Neuronal stem cell (in vitro differentiated cells): Measurements from ENCODE around the gene RNF212B.

ENCODE experiments used
- DNase-seq: peaks from one replicate; pipeline ENCODE4 v3.0.0-alpha.2; 2013; ENCODE audit warnings: low spot score
- H2AFZ ChIP-seq: one replicate; pipeline ENCODE4 v1.6.1; 2013; ENCODE audit warnings: mild to moderate bottlenecking, low read length, inconsistent platforms
- H2AK5ac ChIP-seq: 2 replicates; pipeline ENCODE4 v1.6.1; 2013; ENCODE audit warnings: low read depth, mild to moderate bottlenecking, inconsistent platforms, low read length, moderate library complexity, mixed read lengths
- H2BK120ac ChIP-seq: 2 replicates; pipeline ENCODE4 v1.6.1; 2013; ENCODE audit warnings: low read depth, mild to moderate bottlenecking, inconsistent platforms, low read length, moderate library complexity, mixed read lengths
- H2BK12ac ChIP-seq: one replicate; pipeline ENCODE4 v1.6.1; 2013; ENCODE audit warnings: low read length, inconsistent platforms
- H2BK15ac ChIP-seq: 2 replicates; pipeline ENCODE4 v1.6.1; 2013; ENCODE audit warnings: mild to moderate bottlenecking, low read length, inconsistent platforms, mixed read lengths
- H2BK5ac ChIP-seq: one replicate; pipeline ENCODE4 v1.6.1; 2013; ENCODE audit warnings: inconsistent platforms, mild to moderate bottlenecking, low read length, moderate library complexity
- H3K14ac ChIP-seq: one replicate; pipeline ENCODE4 v1.6.1; 2013; ENCODE audit warnings: low read length, inconsistent platforms
- H3K18ac ChIP-seq: 2 replicates; pipeline ENCODE4 v1.6.1; 2013; ENCODE audit warnings: low read length, inconsistent platforms
- H3K23ac ChIP-seq: 2 replicates; pipeline ENCODE4 v1.6.1; 2013; ENCODE audit warnings: low read depth, mild to moderate bottlenecking, mixed read lengths, low read length, inconsistent platforms; ENCODE audit not compliant: poor library complexity
- H3K27ac ChIP-seq: replicated peaks from 3 replicates; pipeline ENCODE4 v1.5.1; 2013; ENCODE audit warnings: low read length, inconsistent platforms
- H3K27me3 ChIP-seq, 3 experiments: 2 replicates each; pipeline ENCODE4 v1.6.1; 2013; ENCODE audit warnings: low read length in 3 of 3, mild to moderate bottlenecking in 2 of 3, inconsistent platforms in 1 of 3, low read depth in 1 of 3, mixed read lengths in 1 of 3, moderate library complexity in 1 of 3; ENCODE audit not compliant: control insufficient read depth in 3 of 3, insufficient read depth in 3 of 3
- H3K36me3 ChIP-seq, 2 donors: replicated peaks in 1 of 2; 2 replicates each; pipeline ENCODE4 v1.6.1; 2013; ENCODE audit warnings: low read length in 2 of 2; ENCODE audit not compliant: control insufficient read depth in 2 of 2, insufficient read depth in 2 of 2
- H3K4ac ChIP-seq: 2 replicates; pipeline ENCODE4 v1.6.1; 2013; ENCODE audit warnings: inconsistent platforms, mild to moderate bottlenecking, low read length, moderate library complexity
- H3K4me1 ChIP-seq, 2 donors: 1 replicate in 1 of 2; 2 replicates in 1 of 2; pipeline ENCODE4 v1.6.1; 2013; ENCODE audit warnings: low read length in 2 of 2, low read depth in 1 of 2; ENCODE audit not compliant: control insufficient read depth in 2 of 2, insufficient read depth in 1 of 2
- H3K4me2 ChIP-seq: one replicate; pipeline ENCODE4 v1.6.1; 2013; ENCODE audit warnings: mild to moderate bottlenecking, low read length, inconsistent platforms; ENCODE audit not compliant: insufficient read depth, poor library complexity, severe bottlenecking
- H3K4me3 ChIP-seq, 2 donors: 2 replicates each; pipeline ENCODE4 v1.5.1; 2013; ENCODE audit warnings: low read length in 2 of 2, mild to moderate bottlenecking in 2 of 2, inconsistent platforms in 1 of 2, moderate library complexity in 1 of 2
- H3K79me1 ChIP-seq: one replicate; pipeline ENCODE4 v1.6.1; 2013; ENCODE audit warnings: low read depth, mild to moderate bottlenecking, inconsistent platforms, low read length, moderate library complexity
- H3K9ac ChIP-seq: one replicate; pipeline ENCODE4 v1.6.1; 2013; ENCODE audit warnings: mild to moderate bottlenecking, low read depth, low read length, inconsistent platforms; ENCODE audit not compliant: poor library complexity
- H3K9me3 ChIP-seq, 2 donors: replicated peaks in 1 of 2; 2 replicates each; pipeline versions ENCODE3 to v1.6.1; 2013; ENCODE audit warnings: low read length in 2 of 2, mild to moderate bottlenecking in 2 of 2, inconsistent platforms in 1 of 2, low read depth in 1 of 2, mixed read lengths in 1 of 2, moderate library complexity in 1 of 2; ENCODE audit not compliant: control insufficient read depth in 2 of 2, insufficient read depth in 1 of 2
- H4K8ac ChIP-seq: one replicate; pipeline ENCODE4 v1.6.1; 2013; ENCODE audit warnings: low read depth, mild to moderate bottlenecking, inconsistent platforms, low read length, moderate library complexity
- H4K91ac ChIP-seq: one replicate; pipeline ENCODE4 v1.6.1; 2013; ENCODE audit warnings: low read length, low read depth, mild to moderate bottlenecking, inconsistent platforms; ENCODE audit not compliant: poor library complexity
- WGBS, 2 donors: extraction: QIAGEN DNeasy Blood & Tissue Kit; methylation state at CpG; one replicate each; pipeline ENCODE4 v1.1.7; 2013; ENCODE audit warnings: missing lambda C conversion rate in 2 of 2, mixed read lengths in 1 of 2; ENCODE audit not compliant: insufficient read length in 2 of 2, insufficient replicate concordance in 1 of 2; ENCODE audit errors: extremely low coverage in 2 of 2; 5-methylcytosine and 5-hydroxymethylcytosine counted together

Gene RNF212B

DNA sequence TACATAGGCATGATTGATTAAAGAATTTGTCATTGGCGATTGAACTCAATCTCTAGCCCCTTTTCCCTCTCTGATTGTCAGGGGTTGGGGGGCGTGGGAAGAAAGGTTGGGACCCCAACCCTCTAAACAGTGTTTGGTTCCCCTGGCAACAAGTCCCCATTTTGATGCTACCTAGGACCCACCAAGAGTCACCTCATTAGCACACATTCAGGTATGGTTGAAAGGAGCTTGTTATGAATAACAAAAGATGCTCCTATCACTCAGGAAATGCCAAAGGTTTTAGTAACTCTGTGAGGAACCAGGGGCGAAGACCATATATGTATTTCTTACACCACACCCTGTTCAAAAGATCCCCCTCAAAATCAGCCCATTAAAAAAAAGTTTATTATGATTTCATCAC, 14.3 kb downstream of the RNF212B start:
- H3K27ac ChIP-seq, result no peak overlapping the region
- H3K9ac ChIP-seq, result no peak overlapping the region
- H3K9me3 ChIP-seq, result no peaks in the 10 kb centered on the region
- H3K27me3 ChIP-seq, result no peaks in the 10 kb centered on the region
- no peak overlapping the region for H2BK5ac ChIP-seq
- H3K36me3 ChIP-seq, result no peaks in the 10 kb centered on the region
- WGBS, 2 donors, result no CpG with 5 or more reads among the region's 3 CpGs
- H3K4me3 ChIP-seq, result no peak overlapping the region
- H2AK5ac ChIP-seq, result no peak overlapping the region
- no peak overlapping the region for H4K8ac ChIP-seq
- H3K4me2 ChIP-seq, result no peak overlapping the region
- no peak overlapping the region for H2BK120ac ChIP-seq
- H3K18ac ChIP-seq, result no peak overlapping the region
- DNase-seq, result no peak
- H4K91ac ChIP-seq, result no peak overlapping the region
- peaks cover 1 to 6% of the 10 kb centered on the region in 2 donors for H3K4me1 ChIP-seq
- no peak overlapping the region for H3K4ac ChIP-seq
- no peak overlapping the region for H3K14ac ChIP-seq
- H3K79me1 ChIP-seq, result no peaks in the 10 kb centered on the region
- H2BK12ac ChIP-seq, result no peak overlapping the region
- H3K23ac ChIP-seq, result no peak overlapping the region
- H2BK15ac ChIP-seq, result no peak overlapping the region
- no peak overlapping the region for H2AFZ ChIP-seq

DNA sequence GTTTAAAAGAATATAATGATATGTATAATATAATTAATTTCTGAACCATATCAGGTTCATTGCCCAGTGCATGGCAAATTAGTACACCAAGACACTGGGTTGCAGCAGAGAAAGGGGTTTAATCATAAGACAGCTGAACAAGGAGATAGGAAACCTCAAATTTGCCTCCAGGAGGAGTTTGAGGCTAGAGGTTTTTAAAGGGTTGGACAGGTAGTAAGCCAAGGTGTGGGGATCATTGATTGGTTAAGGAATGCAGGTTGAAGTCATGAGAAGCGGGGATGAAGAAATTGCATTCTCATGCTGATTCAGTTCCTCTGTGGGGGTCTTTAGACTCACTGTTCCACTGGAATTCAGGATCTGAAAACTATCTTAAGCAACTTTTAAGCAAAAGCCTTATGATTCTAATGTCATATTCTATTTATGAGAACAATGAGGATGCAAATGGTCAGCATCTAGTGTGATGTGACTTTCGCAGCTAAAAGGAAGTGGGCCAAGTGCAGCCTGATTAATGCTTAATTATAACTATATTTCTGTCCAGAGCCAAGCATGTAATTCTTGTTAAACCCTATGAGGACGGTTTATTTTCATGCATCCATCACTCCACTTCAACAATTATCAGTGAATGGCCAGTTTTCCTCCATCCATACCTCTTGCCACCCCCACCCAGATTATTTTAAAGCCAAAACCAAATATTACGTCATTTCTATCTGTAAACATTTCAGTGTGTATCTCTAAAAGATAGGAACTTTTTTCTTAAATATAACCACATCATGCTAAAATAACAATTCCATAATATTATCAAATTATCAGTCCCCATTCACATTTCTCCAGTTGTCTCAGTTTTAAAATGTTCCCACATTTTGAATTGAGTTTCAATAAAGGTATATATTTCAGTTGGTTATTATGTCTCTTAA, 14.9 kb downstream of the RNF212B start:
- H3K4me2 ChIP-seq, result no peak overlapping the region
- H2BK5ac ChIP-seq, result no peak overlapping the region
- H3K9me3 ChIP-seq, result no peaks in the 10 kb centered on the region
- no peak overlapping the region for H2BK12ac ChIP-seq
- no peak overlapping the region for H4K91ac ChIP-seq
- WGBS, 2 donors, result no CpG with 5 or more reads among the region's 4 CpGs
- no peak overlapping the region for H3K18ac ChIP-seq
- no peak overlapping the region for H3K14ac ChIP-seq
- no peak overlapping the region for H2BK15ac ChIP-seq
- no peaks in the 10 kb centered on the region for H3K36me3 ChIP-seq
- no peak overlapping the region for H2AFZ ChIP-seq
- no peak overlapping the region for H3K9ac ChIP-seq
- H2BK120ac ChIP-seq, result no peak overlapping the region
- no peak overlapping the region for H3K23ac ChIP-seq
- H3K27ac ChIP-seq, result no peak overlapping the region
- H3K4me3 ChIP-seq, result no peak overlapping the region
- peaks cover 1 to 6% of the 10 kb centered on the region in 2 donors for H3K4me1 ChIP-seq
- no peaks in the 10 kb centered on the region for H3K79me1 ChIP-seq
- no peak overlapping the region for H4K8ac ChIP-seq
- H3K27me3 ChIP-seq, result no peaks in the 10 kb centered on the region
- DNase-seq, result no peak
- H2AK5ac ChIP-seq, result no peak overlapping the region
- no peak overlapping the region for H3K4ac ChIP-seq

DNA sequence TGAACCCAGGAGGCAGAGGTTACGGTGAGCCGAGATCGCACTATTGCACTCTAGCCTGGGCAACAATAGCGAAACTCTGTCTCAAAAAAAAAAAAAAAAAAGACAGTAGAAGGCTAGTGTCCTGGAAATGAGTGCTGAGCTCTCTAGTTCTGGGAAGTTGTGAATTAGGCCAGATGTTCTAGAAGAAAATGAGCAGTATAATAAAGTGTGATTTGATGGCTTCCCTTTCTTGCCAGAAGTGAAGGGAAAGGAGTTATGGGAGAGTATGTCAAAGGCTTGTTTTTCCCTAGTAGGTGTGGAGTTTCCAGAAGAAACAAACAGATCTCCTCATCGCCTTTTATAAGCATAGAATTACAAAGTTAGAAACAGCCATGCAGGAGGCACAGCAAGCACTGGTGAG, 20.5 kb downstream of the RNF212B start:
- H3K9ac ChIP-seq, result no peak overlapping the region
- no peak overlapping the region for H3K18ac ChIP-seq
- H3K4me2 ChIP-seq, result no peak overlapping the region
- H2AFZ ChIP-seq, result no peak overlapping the region
- no peak overlapping the region for H3K4ac ChIP-seq
- no peaks in the 10 kb centered on the region for H3K4me1 ChIP-seq
- H3K27ac ChIP-seq, result no peak overlapping the region
- no peak overlapping the region for H2BK15ac ChIP-seq
- H3K27me3 ChIP-seq, result no peaks in the 10 kb centered on the region
- whole genome bisulfite sequencing, 2 donors, result no CpG with 5 or more reads among the region's 5 CpGs
- H2BK120ac ChIP-seq, result no peak overlapping the region
- no peak overlapping the region for H4K91ac ChIP-seq
- no peak overlapping the region for H2AK5ac ChIP-seq
- no peak for DNase-seq
- H3K36me3 ChIP-seq, result no peaks in the 10 kb centered on the region
- no peak overlapping the region for H2BK5ac ChIP-seq
- no peaks in the 10 kb centered on the region for H3K9me3 ChIP-seq
- H3K23ac ChIP-seq, result no peak overlapping the region
- no peak overlapping the region for H4K8ac ChIP-seq
- no peak overlapping the region for H3K4me3 ChIP-seq
- no peak overlapping the region for H2BK12ac ChIP-seq
- no peaks in the 10 kb centered on the region for H3K79me1 ChIP-seq
- no peak overlapping the region for H3K14ac ChIP-seq

DNA sequence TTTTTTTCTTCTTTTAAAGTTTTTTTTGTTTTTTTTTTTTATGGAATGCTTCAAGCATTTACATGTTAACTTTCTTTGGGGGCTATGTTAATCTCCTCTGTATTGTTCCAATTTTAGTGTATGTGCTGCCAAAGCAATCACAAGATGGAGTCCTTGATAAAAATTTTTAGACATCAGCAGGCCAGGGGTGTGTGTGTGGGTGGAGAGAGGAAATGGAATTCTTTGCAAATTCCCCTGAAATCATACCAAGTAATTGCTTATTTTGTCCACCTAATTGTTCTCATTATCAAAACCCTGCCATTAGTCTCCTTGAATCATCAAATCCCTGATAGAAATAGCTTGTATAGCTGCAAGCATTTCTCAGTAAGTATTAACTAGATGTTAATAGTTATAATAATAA, 21.7 kb downstream of the RNF212B start:
- Histone ChIP-seq H3K36me3 (no peaks in the 10 kb centered on the region), H3K79me1 (no peaks in the 10 kb centered on the region), H3K14ac (no peak overlapping the region), H2AK5ac (no peak overlapping the region), H4K8ac (no peak overlapping the region), H3K4me3 (no peak overlapping the region), H2BK120ac (no peak overlapping the region), H2BK12ac (no peak overlapping the region), H3K27me3 (no peaks in the 10 kb centered on the region), H2AFZ (no peak overlapping the region), H2BK15ac (no peak overlapping the region), H4K91ac (no peak overlapping the region), H3K9ac (no peak overlapping the region), H3K9me3 (no peaks in the 10 kb centered on the region), H3K27ac (no peak overlapping the region), H3K4me1 (no peaks in the 10 kb centered on the region), H2BK5ac (no peak overlapping the region), H3K4ac (no peak overlapping the region), H3K18ac (no peak overlapping the region), H3K4me2 (no peak overlapping the region), H3K23ac (no peak overlapping the region)
- no peak for DNase-seq
